ENCODE measurements around the gene YEATS4.

YEATS4 gene

GRCh38 chr12:69392179-69392928 lies 32.8 kb downstream of the YEATS4 start:
- no peak for DNase-seq (ENCODE audit: low read depth)

GRCh38 chr12:69396041-69396440 lies 36.5 kb downstream of the YEATS4 start:
- DNase-seq (ENCODE audit: low read depth) = no peak

DNA sequence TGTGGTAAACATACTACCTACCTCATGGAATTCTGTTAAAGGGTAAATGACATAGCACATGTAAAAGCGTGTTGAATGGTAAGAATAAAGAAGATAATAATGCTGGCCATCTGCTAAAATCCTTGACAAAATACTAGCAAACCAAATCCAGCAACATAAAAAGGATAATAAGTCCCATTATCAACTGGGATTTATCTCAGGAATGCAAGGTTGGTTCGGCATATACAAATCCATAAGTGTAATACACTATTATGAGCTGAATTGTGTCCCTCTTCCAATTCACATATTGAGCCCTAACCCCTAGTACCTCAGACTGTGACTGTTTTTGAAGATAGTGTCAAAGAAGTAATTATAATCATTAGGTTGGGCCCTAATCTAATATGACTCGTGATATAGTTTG lies 37.4 kb downstream of the YEATS4 start:
- DNase-seq (ENCODE audit: low read depth) = no peak

DNA sequence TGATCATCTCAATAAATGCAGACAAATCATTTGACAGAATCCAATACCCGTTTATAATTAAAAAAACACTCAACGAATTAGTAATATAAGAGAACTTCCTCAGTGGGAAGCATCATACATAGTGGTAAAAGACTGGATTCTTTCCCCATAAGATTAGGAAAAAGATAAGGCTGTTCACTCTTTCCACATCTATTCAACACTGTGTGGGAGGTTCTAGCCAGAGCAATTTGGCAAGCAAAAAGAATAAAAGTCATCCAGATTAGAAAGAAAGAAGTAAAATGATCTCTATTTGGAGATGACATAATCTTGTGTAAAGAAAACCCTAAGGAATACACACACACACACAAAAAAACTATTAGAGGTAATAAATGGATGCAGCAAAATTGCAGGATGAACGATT lies 38.4 kb downstream of the YEATS4 start:
- no peak for DNase-seq (ENCODE audit: low read depth)

- no peak for DNase-seq (ENCODE audit: low read depth)
Measured at GRCh38 chr12:69401940-69402339, 42.4 kb downstream of the YEATS4 start.

- DNase-seq (ENCODE audit: low read depth) = no peak
Measured at GRCh38 chr12:69404851-69405565, 45.5 kb downstream of the YEATS4 start.

GRCh38 chr12:69405566-69405865 lies 46.0 kb downstream of the YEATS4 start:
- DNase-seq (ENCODE audit: low read depth) = peak; percentile 98

DNA sequence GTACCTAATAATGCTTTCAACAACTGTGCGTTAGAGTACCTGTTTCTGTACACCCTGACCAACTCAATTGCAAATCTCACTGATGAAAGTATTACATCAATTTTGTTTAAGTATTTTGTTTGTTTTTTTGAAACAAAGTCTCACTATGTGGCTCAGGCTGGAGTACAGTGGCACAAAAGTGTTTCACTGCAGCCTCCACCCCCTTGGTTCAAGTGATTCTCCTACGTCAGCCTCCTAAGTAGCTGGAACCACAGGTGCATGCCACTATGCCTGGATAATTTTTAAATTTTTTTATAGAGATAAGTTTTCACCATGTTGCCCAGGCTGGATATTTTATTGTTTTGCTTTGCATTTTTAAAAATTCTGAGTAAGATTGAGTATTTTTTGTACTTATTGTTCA lies 46.7 kb downstream of the YEATS4 start:
- no peak for DNase-seq (ENCODE audit: low read depth)

- DNase-seq (ENCODE audit: low read depth) = no peak
Measured at GRCh38 chr12:69410571-69410970, 51.0 kb downstream of the YEATS4 start.

- DNase-seq (ENCODE audit: low read depth) = no peak
Measured at GRCh38 chr12:69412655-69413054, 53.1 kb downstream of the YEATS4 start.

DNA sequence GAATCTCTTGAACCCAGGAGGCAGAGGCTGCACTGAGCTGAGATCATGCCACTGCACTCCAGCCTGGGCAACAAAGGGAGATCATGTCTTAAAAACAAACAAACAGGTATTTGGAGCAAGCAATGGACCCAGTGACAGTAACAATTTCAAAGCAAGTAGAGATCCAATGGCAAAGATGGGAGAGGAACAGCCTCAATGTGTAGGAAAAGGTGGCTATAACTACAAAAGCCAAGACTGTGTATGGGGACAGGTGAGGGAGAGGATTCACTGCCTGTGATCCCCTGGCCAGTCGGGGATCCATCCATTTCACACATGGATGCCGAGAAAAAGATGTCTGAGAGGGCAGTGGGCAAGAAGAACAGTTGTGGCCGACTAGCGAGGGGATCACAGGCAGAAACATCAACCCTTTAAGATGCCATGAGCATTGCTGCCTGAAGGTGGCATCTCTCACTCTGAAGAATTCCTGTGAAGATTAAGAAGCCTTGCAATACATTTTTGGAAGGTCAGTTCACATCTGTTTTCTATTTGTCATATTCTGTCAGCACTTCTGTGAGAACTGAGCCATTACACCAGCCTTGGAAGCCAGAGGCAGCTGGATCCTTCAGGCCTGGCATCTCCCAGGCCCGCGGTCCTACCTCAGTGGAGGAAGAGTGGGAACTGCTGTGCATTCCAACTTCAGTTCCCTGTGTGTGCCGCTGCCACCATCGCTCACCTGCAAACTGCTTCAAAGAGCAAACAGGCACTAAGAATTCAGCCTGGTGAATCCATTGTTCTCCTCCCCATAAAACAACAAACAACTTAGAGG lies 56.1 kb downstream of the YEATS4 start:
- DNase-seq (ENCODE audit: low read depth) = peak; percentile 65

- DNase-seq (ENCODE audit: low read depth) = no peak
Measured at GRCh38 chr12:69417231-69417630, 57.7 kb downstream of the YEATS4 start.

GRCh38 chr12:69417741-69418167 lies 58.2 kb downstream of the YEATS4 start:
- no peak for DNase-seq (ENCODE audit: low read depth)

DNA sequence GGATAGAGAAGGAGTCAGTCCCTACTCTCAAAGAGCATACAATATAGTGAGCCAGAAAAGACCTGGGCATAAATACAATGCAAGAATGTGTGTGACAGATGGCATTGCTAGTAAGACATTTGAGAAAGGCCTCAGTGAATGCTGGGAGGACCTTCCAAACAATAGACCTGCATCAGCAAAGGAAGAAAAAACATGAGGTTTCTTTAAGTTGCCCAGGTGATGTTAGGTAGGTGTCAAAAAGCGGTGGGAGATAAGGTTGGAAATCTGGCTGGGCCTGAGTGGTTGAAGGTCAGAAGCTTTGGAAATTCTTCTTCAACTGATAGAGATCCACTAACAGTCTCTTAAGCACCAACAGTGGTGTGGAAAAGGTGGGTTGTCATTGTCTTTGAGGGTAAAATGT lies 60.2 kb downstream of the YEATS4 start:
- DNase-seq (ENCODE audit: low read depth) = no peak

- no peak for DNase-seq (ENCODE audit: low read depth)
Measured at GRCh38 chr12:69421548-69421947, 62.0 kb downstream of the YEATS4 start.

DNA sequence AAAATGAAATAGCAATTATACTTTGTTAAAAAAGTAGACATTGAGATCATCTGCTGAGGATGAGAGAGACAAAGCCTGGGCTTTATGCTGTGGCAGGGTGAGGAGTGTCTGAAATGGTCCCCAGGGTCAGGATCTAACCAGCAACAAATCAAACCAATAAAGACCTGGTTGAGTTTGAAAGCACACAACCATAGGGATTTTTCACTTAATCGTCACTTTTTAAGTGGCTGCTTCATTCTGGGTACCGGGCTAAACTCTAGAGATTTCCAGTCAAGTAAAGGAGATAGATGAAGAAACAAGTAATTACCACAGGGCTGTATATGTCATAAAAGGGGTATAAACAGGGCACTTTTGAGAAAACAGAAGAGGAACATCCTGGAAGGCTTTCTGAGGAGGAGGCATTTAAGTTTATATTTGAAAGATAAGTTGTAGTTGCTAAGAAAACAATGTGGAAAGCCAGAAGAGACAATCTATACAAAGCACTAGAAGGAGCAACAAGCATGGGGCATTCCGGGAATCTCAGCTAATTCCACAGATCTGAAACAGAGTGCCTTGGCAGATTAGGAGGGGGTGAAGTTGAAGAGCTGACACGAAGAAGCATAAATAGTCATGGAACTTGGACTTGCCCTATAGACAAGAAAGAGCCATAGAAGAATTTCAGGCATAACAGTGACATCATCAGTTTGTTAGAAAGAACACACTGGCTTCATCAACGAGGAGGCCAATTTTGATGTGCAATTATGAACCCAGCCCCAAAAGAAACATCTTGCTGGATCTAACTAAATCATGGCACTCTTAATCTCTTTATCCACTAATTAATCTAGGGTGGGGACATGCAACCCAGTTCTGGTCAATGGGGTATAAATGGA lies 63.7 kb downstream of the YEATS4 start:
- no peak for DNase-seq (ENCODE audit: low read depth)

- DNase-seq (ENCODE audit: low read depth) = no peak
Measured at GRCh38 chr12:69425417-69425816, 65.9 kb downstream of the YEATS4 start.

DNA sequence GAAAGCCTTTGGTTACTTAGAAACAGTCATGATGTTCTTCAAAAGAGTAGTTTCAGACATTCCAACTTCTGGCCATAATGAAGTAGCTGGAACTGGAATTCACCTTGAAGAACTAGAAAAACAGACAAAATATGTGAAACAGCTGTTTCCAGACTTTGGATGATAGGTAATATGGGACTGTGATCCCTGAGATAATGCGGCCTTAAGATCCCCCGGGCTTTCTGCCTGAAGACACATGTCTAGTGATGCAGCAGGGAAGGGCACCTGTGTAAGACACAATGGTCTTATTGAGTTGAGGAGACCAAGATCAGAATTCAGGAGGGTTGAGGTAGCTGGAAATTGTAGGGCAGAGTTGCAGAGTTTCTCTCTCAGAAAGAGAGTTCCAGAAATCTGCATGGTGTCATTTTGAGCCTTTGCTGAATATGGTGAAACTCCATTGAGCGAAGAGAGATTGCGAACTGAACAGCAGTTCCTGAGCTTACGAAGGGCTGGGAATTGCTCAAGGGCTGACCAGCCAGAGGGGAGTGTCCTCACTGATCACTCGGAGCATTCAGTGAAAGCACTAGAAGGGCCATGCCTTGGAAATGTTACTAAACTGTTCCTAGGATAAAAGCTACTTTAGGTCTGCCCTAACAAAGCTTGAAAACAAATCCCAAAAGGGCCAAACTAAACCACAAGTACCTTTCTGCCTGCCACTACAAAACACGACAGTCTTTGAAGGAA lies 69.0 kb downstream of the YEATS4 start:
- DNase-seq (ENCODE audit: low read depth) = no peak

GRCh38 chr12:69430942-69431590 lies 71.5 kb downstream of the YEATS4 start:
- DNase-seq (ENCODE audit: low read depth) = no peak

DNA sequence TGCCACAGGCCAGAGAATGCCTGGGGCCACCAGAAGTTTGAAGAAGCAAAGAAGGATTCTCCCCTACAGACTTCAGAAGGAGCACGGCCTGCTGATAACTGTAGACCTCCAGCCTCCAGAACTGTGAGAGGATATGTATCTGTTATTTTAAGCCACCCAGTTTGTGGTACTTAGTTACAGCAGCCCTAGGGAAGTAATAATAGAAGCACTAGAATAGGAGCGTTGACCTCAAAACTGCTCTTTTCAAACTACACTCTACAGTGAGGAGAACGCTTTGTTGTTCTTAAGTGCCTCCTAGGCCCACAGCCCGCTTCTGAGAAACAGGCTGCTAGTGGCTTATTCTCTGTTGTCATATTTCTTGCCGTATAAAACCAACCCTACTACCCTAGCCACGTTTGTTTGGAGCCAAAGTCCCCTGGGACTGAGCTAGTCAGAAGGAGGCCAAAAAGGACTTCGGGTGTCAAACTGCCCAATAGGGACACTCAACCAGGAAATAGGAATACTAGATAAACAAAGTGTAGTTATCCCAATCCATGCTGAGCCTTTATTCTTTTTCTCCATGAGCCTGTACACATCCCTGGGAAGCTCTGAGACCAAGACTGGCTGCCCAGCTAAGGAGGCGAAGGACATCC lies 72.2 kb downstream of the YEATS4 start:
- DNase-seq (ENCODE audit: low read depth) = no peak

Measured in non-pigmented ciliary epithelial cell (primary cell).